Nephron (organoid): Measurements from ENCODE around the gene NCOA4.

Source experiments
- H3K27ac Mint-ChIP-seq, 3 experiments: 2 replicates each; pipeline ENCODE4 v1.8.0; 2020; ENCODE audit warnings: mixed read lengths in 3 of 3, mild to moderate bottlenecking in 2 of 3, moderate library complexity in 1 of 3
- H3K27me3 Mint-ChIP-seq: 2 replicates; pipeline ENCODE4 v1.8.0; 2021; ENCODE audit warnings: low read depth, mild to moderate bottlenecking, moderate library complexity, mixed read lengths
- H3K36me3 Mint-ChIP-seq: 2 replicates; pipeline ENCODE4 v1.8.0; 2020; ENCODE audit warnings: low read depth, mixed read lengths
- H3K4me1 Mint-ChIP-seq: 2 replicates; pipeline ENCODE4 v1.8.0; 2020; ENCODE audit warnings: mixed read lengths
- H3K4me3 Mint-ChIP-seq, 3 experiments: 2 replicates each; pipeline ENCODE4 v1.8.0; 2020; ENCODE audit warnings: mild to moderate bottlenecking in 3 of 3, mixed read lengths in 3 of 3, moderate library complexity in 2 of 3
- H3K9me3 Mint-ChIP-seq: 2 replicates; pipeline ENCODE4 v1.8.0; 2020; ENCODE audit warnings: mixed read lengths
- CTCF ChIP-seq, 3 experiments: fragments of 200-600 bp; sonication (generic); IDR thresholded peaks; one replicate each; pipeline ENCODE4 v1.5.0; 2021; ENCODE audit warnings: antibody characterized with exemption in 3 of 3; ENCODE audit not compliant: unreplicated experiment in 3 of 3

NCOA4 gene

GRCh38 chr10:46074196-46074946 lies 43.9 kb upstream of the NCOA4 start:
- peaks cover 3% of the 10 kb centered on the region for H3K9me3 Mint-ChIP-seq

GRCh38 chr10:46073564-46073963 lies 43.1 kb upstream of the NCOA4 start:
- Mint-ChIP-seq H3K4me1 (no peaks in the 10 kb centered on the region), H3K4me3 (no peak overlapping the region), H3K9me3 (peaks cover 3% of the 10 kb centered on the region), H3K27me3 (peaks cover 4% of the 10 kb centered on the region), H3K36me3 (no peaks in the 10 kb centered on the region), H3K27ac (no peak overlapping the region)
- TF ChIP-seq CTCF (IDR thresholded peaks at IDR 0.05; ENCODE audit: unreplicated experiment in 3 of 3): no peak

More at GRCh38 chr10:46074196-46074946, 43.9 kb upstream of the NCOA4 start:
- no peak overlapping the region for H3K4me3 Mint-ChIP-seq
- no peaks in the 10 kb centered on the region for H3K36me3 Mint-ChIP-seq
- peaks cover 4% of the 10 kb centered on the region for H3K27me3 Mint-ChIP-seq
- TF ChIP-seq CTCF (IDR thresholded peaks at IDR 0.05; ENCODE audit: unreplicated experiment in 3 of 3): no peak
- no peaks in the 10 kb centered on the region for H3K4me1 Mint-ChIP-seq
- no peak overlapping the region for H3K27ac Mint-ChIP-seq

DNA sequence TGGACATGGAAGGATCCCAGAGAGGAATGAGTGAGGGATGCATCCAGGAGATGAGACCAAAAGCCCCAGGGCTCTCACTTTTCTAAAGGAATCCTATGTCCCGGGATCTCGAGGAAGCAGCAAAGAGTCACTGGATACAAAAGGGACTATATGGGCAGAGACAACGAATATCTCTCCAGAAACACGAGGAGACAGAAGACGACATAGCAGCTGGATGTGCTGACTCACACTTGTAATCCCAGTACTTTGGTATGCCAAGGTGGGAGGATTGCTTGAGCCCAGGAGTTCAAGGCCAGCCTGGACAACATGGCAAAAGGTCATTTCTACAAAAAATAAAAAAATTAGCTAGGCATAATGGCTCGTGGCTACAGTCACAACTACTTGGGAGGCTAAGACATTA lies 40.3 kb upstream of the NCOA4 start:
- Mint-ChIP-seq H3K36me3 (no peaks in the 10 kb centered on the region), H3K27ac (no peak overlapping the region), H3K27me3 (peaks cover 5% of the 10 kb centered on the region)

GRCh38 chr10:46069771-46070463 lies 39.5 kb upstream of the NCOA4 start:
- H3K4me3 Mint-ChIP-seq: no peak overlapping the region
- no peak overlapping the region for H3K27ac Mint-ChIP-seq
- no peaks in the 10 kb centered on the region for H3K36me3 Mint-ChIP-seq
- H3K4me1 Mint-ChIP-seq: no peaks in the 10 kb centered on the region
- no peak for TF ChIP-seq CTCF (IDR thresholded peaks at IDR 0.05; ENCODE audit: unreplicated experiment in 3 of 3)
- peaks cover 7% of the 10 kb centered on the region for H3K27me3 Mint-ChIP-seq
- peaks cover 3% of the 10 kb centered on the region for H3K9me3 Mint-ChIP-seq

More for the DNA sequence above, 40.3 kb upstream of the NCOA4 start:
- Mint-ChIP-seq H3K4me3 (no peak overlapping the region), H3K4me1 (no peaks in the 10 kb centered on the region), H3K9me3 (peaks cover 3% of the 10 kb centered on the region)
- no peak for TF ChIP-seq CTCF (IDR thresholded peaks at IDR 0.05; ENCODE audit: unreplicated experiment in 3 of 3)

GRCh38 chr10:46068905-46069304 lies 38.5 kb upstream of the NCOA4 start:
- TF ChIP-seq CTCF (IDR thresholded peaks at IDR 0.05; ENCODE audit: unreplicated experiment in 3 of 3): no peak
- peaks cover 3% of the 10 kb centered on the region for H3K9me3 Mint-ChIP-seq
- no peaks in the 10 kb centered on the region for H3K4me1 Mint-ChIP-seq
- H3K36me3 Mint-ChIP-seq: no peaks in the 10 kb centered on the region
- peaks cover 4% of the 10 kb centered on the region for H3K27me3 Mint-ChIP-seq
- H3K4me3 Mint-ChIP-seq: no peak overlapping the region
- H3K27ac Mint-ChIP-seq: no peak overlapping the region
